GM04504 (cell line): ENCODE data around the gene FGF1.

Experiments
- DNase-seq: peaks from one replicate; pipeline ENCODE4 v3.0.0-alpha.2; 2012; ENCODE audit warnings: low read depth

FGF1 gene

DNA sequence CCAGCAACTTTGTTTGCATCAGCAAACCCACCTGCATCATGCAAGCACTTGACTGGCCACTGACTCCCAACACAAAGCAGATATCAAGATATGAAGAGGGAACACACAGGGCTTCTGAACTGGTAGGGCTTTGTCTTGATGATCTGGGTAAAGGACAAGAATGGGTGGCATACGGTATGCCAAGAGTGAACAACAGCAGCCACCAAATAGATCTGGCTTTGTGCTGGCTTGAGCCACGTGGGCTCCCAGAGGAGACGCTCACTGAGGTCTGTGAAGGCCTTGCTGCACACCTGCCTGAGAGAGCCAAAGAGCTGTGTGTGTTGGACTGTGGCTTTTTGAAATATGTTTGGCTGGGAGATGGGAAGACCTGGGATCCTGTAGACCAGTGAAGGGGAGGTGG, 43.5 kb downstream of the FGF1 start:
- DNase-seq = no peak

GRCh38 chr5:142641711-142642110, 44.2 kb downstream of the FGF1 start:
- no peak for DNase-seq

GRCh38 chr5:142640316-142641005, 45.4 kb downstream of the FGF1 start:
- no peak for DNase-seq

DNA sequence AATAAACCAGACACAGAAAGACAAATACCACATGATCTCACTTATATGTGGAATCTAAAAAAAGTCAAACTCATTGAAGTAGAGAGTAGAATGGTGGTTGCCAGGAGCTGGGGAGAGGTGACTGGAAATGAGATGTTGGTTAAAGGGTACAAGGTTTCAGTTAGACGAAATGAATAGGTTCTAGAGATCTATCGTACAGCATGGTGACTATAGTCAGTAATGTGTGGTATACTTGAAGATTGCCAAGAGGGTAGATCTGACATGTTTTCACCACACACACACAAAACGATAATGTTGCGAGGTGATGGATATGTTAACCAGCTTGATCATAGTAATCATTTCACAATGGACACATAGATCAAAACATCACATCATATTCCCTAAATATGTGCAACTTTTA, 46.4 kb downstream of the FGF1 start:
- DNase-seq = no peak

DNA sequence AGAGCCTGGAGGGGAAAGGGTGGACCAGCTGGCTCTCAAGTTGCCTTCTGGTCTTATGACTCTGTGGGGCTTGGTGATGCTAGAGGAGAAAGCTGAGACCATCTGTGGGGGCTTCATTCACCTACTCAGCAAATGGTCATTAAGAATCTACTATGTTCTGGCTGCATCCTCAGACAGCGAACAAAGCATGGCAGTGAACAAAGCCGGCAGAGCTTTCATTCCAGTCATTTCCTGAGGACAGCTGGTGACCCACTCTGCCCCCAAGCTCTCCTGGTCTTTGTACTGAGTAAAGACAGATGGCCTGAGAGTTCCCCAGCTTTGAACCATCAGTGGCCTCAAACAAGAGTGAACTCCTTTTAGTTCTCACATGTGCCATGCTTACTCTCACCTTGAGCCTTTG, 48.0 kb downstream of the FGF1 start:
- DNase-seq = no peak

GRCh38 chr5:142636698-142637324, 49.1 kb downstream of the FGF1 start:
- no peak for DNase-seq

GRCh38 chr5:142636093-142636492, 49.8 kb downstream of the FGF1 start:
- no peak for DNase-seq

GRCh38 chr5:142634216-142635011, 51.5 kb downstream of the FGF1 start:
- no peak for DNase-seq

- no peak for DNase-seq
These were observed 54.9 kb downstream of the FGF1 start for GRCh38 chr5:142630927-142631539.

GRCh38 chr5:142627383-142628217, 58.3 kb downstream of the FGF1 start:
- no peak for DNase-seq

DNA sequence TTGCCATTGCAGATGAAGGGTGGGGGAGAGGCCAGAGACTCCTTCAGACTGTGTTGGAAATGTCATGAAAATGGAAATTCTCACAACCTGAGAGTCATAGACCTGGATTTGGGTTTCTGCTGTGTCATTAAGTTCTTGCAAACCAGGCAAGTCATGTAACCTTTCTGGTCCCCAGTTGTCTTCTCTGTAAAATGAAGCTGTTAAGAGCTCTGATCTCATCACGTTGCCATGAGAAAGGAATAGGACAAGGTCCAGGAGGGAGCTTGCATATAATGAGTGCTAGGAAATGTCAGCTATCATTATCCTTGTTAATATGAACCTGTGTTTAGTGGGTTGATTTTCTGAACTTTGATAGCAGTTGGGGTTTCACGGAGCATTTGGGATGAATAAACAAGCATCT, 59.1 kb downstream of the FGF1 start:
- DNase-seq = no peak

DNA sequence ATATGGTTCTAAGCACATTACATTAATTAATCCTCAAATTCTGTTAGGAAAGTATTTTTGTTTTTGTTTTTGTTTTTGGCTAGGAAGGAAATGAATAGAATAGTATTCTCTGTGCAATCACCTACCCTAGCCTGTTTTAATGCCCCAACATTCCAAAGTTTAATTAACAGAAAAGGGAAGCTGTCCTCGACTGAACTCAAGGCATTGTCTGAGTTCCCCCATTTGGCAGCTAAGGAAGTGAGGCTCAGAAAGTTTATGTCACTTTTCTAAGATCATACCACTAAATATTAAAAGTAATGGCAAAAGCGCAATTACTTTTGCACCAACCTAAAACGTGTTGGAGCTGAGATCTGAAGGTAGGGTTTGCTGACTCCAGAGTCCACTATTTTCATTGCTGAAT, 59.8 kb downstream of the FGF1 start:
- no peak for DNase-seq

DNA sequence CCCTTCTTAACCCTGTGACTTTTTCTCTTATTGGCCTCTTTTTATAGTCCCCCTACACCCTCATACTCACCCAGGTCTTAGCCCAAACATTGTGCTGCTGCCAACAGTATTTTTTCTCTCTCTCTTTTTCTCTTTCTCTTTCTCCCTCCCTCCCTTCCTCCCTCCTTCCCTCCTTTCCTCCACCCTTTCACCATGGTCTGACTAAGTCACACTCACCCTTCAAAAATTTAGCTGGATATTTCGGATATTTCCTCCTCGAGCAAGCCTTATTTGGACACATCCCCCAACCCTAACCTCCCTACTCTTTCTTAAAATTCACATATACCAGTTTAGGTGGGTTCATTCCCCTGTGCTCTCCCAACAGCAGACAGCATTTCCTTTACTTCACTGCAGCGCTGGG, 64.7 kb downstream of the FGF1 start:
- DNase-seq = no peak

DNA sequence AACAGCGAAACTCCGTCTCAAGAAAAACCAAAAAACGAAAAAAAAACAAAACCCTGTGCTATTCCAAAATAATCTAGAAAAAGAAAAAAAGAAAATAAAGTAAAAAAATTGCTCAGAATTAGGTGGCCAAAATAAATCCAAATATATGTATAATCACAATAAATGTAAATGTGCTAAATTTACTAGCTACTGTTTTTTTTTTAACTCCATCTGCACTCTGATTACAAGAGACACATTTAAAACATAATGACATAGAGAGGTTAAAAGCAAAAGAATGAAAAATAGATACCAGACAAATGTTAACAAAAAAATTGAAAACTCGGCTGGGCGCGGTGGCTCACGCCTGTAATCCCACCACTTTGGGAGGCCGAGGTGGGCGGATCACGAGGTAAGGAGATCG, 66.1 kb downstream of the FGF1 start:
- no peak for DNase-seq

GRCh38 chr5:142618130-142618523, 67.8 kb downstream of the FGF1 start:
- no peak for DNase-seq

- DNase-seq = no peak
These were observed 68.3 kb downstream of the FGF1 start for GRCh38 chr5:142617416-142618129.

GRCh38 chr5:142615948-142616347, 69.9 kb downstream of the FGF1 start:
- no peak for DNase-seq

DNA sequence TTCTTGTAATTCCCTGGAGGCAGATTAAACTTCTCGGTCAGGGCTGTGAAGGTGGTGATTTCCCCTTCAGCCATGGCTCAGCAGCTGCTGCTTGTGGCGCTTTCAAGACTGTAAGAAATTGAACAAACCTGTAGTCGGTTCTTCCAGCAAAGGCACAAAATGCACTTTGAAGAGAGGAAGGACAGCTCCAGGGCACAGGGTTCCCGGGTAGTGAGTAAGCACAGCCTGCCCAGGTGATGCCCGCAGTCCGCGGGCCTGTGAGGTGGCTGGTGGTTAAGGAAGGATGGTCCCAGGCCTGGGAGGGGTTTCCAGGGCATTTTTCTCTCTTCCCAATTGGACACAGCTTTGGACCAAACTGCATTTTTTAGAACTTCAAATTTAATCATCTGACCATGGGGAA, 71.8 kb downstream of the FGF1 start:
- DNase-seq = no peak

DNA sequence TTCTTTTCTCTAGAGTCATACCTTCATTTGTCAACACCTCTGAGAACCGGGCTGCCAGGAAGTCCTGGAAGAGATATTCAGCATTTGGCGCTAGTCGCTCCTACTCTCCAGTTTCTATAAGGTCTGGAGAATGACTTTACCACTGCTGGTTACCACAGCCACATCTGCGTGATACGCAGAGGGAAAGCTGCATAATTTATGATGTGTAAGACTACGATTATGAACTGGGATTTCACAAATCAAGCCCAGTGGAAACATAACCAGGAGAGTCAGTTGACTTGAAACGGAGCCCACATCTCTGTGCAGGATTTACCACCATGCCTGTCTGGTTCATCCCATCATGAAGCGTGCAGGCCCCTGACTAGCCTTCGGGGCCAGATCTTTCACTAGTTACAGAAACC, 72.6 kb downstream of the FGF1 start:
- DNase-seq = no peak

GRCh38 chr5:142612494-142613270, 73.2 kb downstream of the FGF1 start:
- DNase-seq = no peak
